HG02798 (cell line): ENCODE measurements around the gene TBC1D5.
A peak's percentile ranks its signal among the peaks of the same experiment; 100 is the strongest.
"Not testable (repeated sequence)": the region's sequence is repeated elsewhere in the genome, so short reads cannot be mapped to it uniquely, and the experiment has no call there.

Source experiments
- ATAC-seq: cut with Tn5 transposase; IDR thresholded peaks from one replicate; pipeline ENCODE4 v1.9.1; 2021; ENCODE audit warnings: mild to moderate bottlenecking; ENCODE audit not compliant: unreplicated experiment, poor library complexity

The TBC1D5 gene

GRCh38 chr3:17555525-17555924 is 186.9 kb downstream of the TBC1D5 start:
- ATAC-seq, result no peak

- no peak for ATAC-seq
Measured at GRCh38 chr3:17554078-17554477, 188.4 kb downstream of the TBC1D5 start.

- ATAC-seq, result no peak
Measured at GRCh38 chr3:17553080-17553479, 189.4 kb downstream of the TBC1D5 start.

- no peak for ATAC-seq
Measured at GRCh38 chr3:17552351-17552750, 190.1 kb downstream of the TBC1D5 start.

GRCh38 chr3:17551895-17552294 is 190.5 kb downstream of the TBC1D5 start:
- ATAC-seq, result no peak

- no peak for ATAC-seq
Measured at GRCh38 chr3:17551333-17551732, 191.1 kb downstream of the TBC1D5 start.

GRCh38 chr3:17550624-17551023 is 191.8 kb downstream of the TBC1D5 start:
- ATAC-seq, result no peak

GRCh38 chr3:17546500-17547255 is 195.8 kb downstream of the TBC1D5 start:
- ATAC-seq, result no peak

- no peak for ATAC-seq
Measured at GRCh38 chr3:17544632-17545031, 197.8 kb downstream of the TBC1D5 start.

GRCh38 chr3:17542591-17542990 is 199.8 kb downstream of the TBC1D5 start:
- no peak for ATAC-seq

GRCh38 chr3:17539436-17539835 is 203.0 kb downstream of the TBC1D5 start:
- ATAC-seq, result no peak

GRCh38 chr3:17535274-17535673 is 207.2 kb downstream of the TBC1D5 start:
- no peak for ATAC-seq

- not testable (repeated sequence) for ATAC-seq
Measured at GRCh38 chr3:17532446-17532845, 210.0 kb downstream of the TBC1D5 start.

GRCh38 chr3:17529677-17530076 is 212.8 kb downstream of the TBC1D5 start:
- no peak for ATAC-seq

- no peak for ATAC-seq
Measured at GRCh38 chr3:17518189-17519059, 224.0 kb downstream of the TBC1D5 start.

GRCh38 chr3:17515445-17516234 is 226.8 kb downstream of the TBC1D5 start:
- no peak for ATAC-seq

- peak; percentile 70 for ATAC-seq
Measured at GRCh38 chr3:17514597-17514996, 227.8 kb downstream of the TBC1D5 start.

- no peak for ATAC-seq
Measured at GRCh38 chr3:17510265-17510664, 232.2 kb downstream of the TBC1D5 start.

- ATAC-seq, result no peak
Measured at GRCh38 chr3:17508180-17508752, 234.2 kb downstream of the TBC1D5 start.

- no peak for ATAC-seq
Measured at GRCh38 chr3:17507480-17507879, 235.0 kb downstream of the TBC1D5 start.
